Mucosa of stomach (tissue), 1 donor: Measurements from ENCODE around the gene EVA1C.

Source experiments
- H3K27me3 ChIP-seq: one replicate; pipeline ENCODE4 v1.7.0; 2013; ENCODE audit warnings: mild to moderate bottlenecking, low read length; ENCODE audit not compliant: control insufficient read depth, insufficient read depth
- H3K36me3 ChIP-seq: one replicate; pipeline ENCODE4 v1.7.0; 2013; ENCODE audit warnings: low read length; ENCODE audit not compliant: control insufficient read depth, insufficient read depth
- H3K4me1 ChIP-seq: one replicate; pipeline ENCODE4 v1.7.0; 2013; ENCODE audit warnings: mild to moderate bottlenecking, low read length; ENCODE audit not compliant: control insufficient read depth, insufficient read depth
- H3K4me3 ChIP-seq: one replicate; pipeline ENCODE4 v1.7.0; 2013; ENCODE audit warnings: low read length
- H3K9ac ChIP-seq: one replicate; pipeline ENCODE4 v1.7.0; 2013; ENCODE audit warnings: mild to moderate bottlenecking, low read length, moderate library complexity
- H3K9me3 ChIP-seq: one replicate; pipeline ENCODE4 v1.7.0; 2013; ENCODE audit warnings: mild to moderate bottlenecking, low read length, moderate library complexity; ENCODE audit not compliant: control insufficient read depth
- donor health status: Pancreatic carcinoma.

EVA1C gene

GRCh38 chr21:32475162-32475812 lies 62.8 kb downstream of the EVA1C start:
- Histone ChIP-seq H3K4me3 (no peak overlapping the region), H3K27me3 (no peaks in the 10 kb centered on the region), H3K9ac (no peak overlapping the region), H3K9me3 (no peaks in the 10 kb centered on the region), H3K36me3 (no peaks in the 10 kb centered on the region), H3K4me1 (peaks cover 7% of the 10 kb centered on the region)

- no peaks in the 10 kb centered on the region for H3K9me3 ChIP-seq
- H3K9ac ChIP-seq: no peak overlapping the region
- H3K36me3 ChIP-seq: no peaks in the 10 kb centered on the region
- no peaks in the 10 kb centered on the region for H3K27me3 ChIP-seq
- H3K4me1 ChIP-seq: peaks cover 7% of the 10 kb centered on the region
- no peak overlapping the region for H3K4me3 ChIP-seq
These were observed 64.3 kb downstream of the EVA1C start for GRCh38 chr21:32476661-32477423.

- no peak overlapping the region for H3K9ac ChIP-seq
- H3K9me3 ChIP-seq: no peaks in the 10 kb centered on the region
These were observed 64.9 kb downstream of the EVA1C start for GRCh38 chr21:32477424-32477745.

DNA sequence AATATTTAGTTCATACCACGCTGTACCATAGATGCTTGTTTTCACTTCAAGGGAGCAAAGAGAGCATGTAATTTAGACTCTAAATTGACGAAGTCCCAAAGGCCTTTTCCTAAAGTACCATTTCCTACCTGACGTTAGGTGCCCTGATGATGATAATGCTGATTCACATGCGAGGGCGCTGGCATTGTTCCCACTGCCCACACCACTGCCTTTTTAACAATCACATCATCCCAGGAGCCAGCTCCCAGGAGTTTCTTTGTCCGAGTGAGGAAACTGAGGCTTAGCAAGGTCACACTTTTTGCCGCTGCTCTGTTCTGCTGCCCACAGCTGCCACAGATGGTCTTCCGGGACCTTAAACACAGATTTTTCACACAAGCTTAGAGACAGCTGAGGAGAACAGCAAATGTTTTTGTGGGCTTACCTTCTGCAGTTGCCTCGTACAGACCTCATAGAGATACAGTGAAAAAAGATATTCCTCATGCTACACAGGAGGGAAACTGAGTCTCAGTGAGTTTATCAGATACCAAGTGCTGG lies 69.4 kb downstream of the EVA1C start:
- Histone ChIP-seq H3K9me3 (no peaks in the 10 kb centered on the region), H3K4me3 (no peak overlapping the region), H3K4me1 (peaks cover 12% of the 10 kb centered on the region), H3K27me3 (no peaks in the 10 kb centered on the region), H3K9ac (no peak overlapping the region), H3K36me3 (no peaks in the 10 kb centered on the region)

More at GRCh38 chr21:32477424-32477745, 64.9 kb downstream of the EVA1C start:
- H3K4me3 ChIP-seq: no peak overlapping the region
- peaks cover 7% of the 10 kb centered on the region for H3K4me1 ChIP-seq
- H3K36me3 ChIP-seq: no peaks in the 10 kb centered on the region
- no peaks in the 10 kb centered on the region for H3K27me3 ChIP-seq

GRCh38 chr21:32482565-32483292 lies 70.2 kb downstream of the EVA1C start:
- Histone ChIP-seq H3K4me1 (peaks cover 12% of the 10 kb centered on the region), H3K4me3 (no peak overlapping the region), H3K9me3 (no peaks in the 10 kb centered on the region), H3K27me3 (no peaks in the 10 kb centered on the region), H3K9ac (no peak overlapping the region), H3K36me3 (no peaks in the 10 kb centered on the region)

GRCh38 chr21:32483293-32483595 lies 70.7 kb downstream of the EVA1C start:
- H3K36me3 ChIP-seq: no peaks in the 10 kb centered on the region
- H3K4me3 ChIP-seq: no peak overlapping the region
- H3K9ac ChIP-seq: no peak overlapping the region
- H3K27me3 ChIP-seq: no peaks in the 10 kb centered on the region
- H3K4me1 ChIP-seq: peaks cover 12% of the 10 kb centered on the region
- no peaks in the 10 kb centered on the region for H3K9me3 ChIP-seq

DNA sequence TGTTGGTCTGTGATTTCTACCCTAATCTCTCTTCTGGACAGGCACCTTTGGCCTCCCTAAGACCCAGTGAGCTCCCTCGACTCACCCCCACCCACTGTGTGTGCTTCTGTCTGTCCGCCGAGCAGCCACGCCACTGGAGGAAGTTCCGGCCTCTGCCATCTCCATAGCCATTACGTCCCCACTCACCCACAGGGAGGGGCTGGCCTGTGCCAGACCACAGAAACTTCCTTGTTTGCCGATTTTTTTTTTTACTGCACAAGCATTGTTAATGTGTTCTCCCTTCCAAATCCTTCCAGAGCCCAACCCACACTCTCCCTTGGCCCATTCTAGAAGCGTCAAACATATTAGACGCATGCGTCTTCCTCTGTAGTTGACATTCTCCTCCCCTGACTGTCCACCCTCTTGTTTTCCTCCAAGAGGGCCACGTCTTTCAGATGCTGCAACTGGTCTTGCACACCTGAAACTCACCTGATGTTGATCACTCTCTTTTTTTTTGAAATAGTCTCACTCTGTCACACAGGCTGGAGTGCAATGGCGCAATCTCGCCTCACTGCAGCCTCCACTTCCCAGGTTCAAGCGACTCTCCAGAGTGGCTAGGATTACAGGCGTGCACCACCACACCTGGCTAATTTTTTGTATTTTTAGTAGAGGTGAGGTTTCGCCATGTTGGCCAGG lies 72.3 kb downstream of the EVA1C start:
- H3K36me3 ChIP-seq: no peaks in the 10 kb centered on the region
- no peaks in the 10 kb centered on the region for H3K9me3 ChIP-seq
- H3K4me3 ChIP-seq: no peak overlapping the region
- peaks cover 12% of the 10 kb centered on the region for H3K4me1 ChIP-seq
- no peaks in the 10 kb centered on the region for H3K27me3 ChIP-seq
- H3K9ac ChIP-seq: peak overlapping the region; percentile 29

DNA sequence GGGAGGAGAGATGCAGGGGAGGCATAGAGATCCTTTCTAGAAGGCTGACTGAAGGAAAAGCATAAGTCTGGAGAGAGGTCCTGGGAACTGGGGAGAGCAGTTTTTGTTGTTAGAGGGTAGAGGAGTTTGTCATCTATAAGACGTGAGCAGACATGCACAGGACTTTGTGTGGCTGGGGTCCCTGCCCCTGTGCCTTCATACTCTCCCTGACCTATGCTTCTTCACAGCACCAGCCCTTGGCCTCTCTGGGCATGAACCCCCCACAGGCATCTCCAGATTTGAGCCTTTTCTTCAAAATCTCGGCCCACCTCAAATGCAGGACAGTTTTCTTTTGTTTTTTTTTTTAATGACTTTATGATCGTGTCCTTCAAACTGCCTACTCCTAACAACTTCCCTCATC lies 79.9 kb downstream of the EVA1C start:
- Histone ChIP-seq H3K9ac (no peak overlapping the region), H3K4me3 (no peak overlapping the region), H3K9me3 (no peaks in the 10 kb centered on the region), H3K4me1 (peaks cover 3% of the 10 kb centered on the region), H3K36me3 (no peaks in the 10 kb centered on the region), H3K27me3 (no peaks in the 10 kb centered on the region)

DNA sequence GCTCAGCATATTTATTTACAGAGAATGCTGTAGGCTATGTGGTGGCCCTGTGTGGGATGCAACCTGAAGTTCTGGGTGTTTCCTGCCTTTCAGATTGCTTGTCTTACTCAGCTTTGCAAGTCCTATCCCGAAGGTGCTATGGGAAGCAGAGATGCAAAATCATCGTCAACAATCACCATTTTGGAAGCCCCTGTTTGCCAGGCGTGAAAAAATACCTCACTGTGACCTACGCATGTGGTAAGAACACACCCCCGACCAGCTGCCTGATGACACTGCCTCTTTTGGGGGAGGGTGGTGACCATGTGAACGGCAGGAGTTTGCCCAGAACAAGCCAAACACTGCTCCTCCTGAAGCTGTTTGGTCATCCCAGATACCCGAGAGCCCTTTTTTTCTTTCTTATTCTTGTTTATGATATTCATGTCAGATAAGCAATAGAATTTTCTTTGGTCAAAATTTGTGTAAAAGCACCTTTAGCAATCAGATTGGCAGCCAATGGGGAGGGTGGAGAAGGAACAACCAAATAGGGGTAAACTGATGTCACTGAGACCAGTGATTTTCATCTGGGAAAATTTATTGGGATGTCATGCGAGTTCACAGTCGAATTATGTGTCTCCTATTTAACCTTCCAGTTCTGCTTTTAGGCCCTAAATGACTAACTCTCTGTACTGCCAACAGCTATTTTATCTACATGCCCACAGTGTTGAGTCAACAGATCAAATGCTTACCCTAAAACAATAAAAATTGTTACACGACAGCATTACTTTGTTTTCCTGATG lies 82.6 kb downstream of the EVA1C start:
- no peaks in the 10 kb centered on the region for H3K36me3 ChIP-seq
- peaks cover 3% of the 10 kb centered on the region for H3K4me1 ChIP-seq
- H3K9me3 ChIP-seq: no peaks in the 10 kb centered on the region
- H3K27me3 ChIP-seq: no peaks in the 10 kb centered on the region
- H3K9ac ChIP-seq: no peak overlapping the region
- no peak overlapping the region for H3K4me3 ChIP-seq

- no peak overlapping the region for H3K9ac ChIP-seq
- H3K4me3 ChIP-seq: no peak overlapping the region
- H3K4me1 ChIP-seq: peaks cover 3% of the 10 kb centered on the region
- no peaks in the 10 kb centered on the region for H3K36me3 ChIP-seq
- H3K9me3 ChIP-seq: no peaks in the 10 kb centered on the region
- H3K27me3 ChIP-seq: no peaks in the 10 kb centered on the region
These were observed 84.1 kb downstream of the EVA1C start for GRCh38 chr21:32496568-32496967.

DNA sequence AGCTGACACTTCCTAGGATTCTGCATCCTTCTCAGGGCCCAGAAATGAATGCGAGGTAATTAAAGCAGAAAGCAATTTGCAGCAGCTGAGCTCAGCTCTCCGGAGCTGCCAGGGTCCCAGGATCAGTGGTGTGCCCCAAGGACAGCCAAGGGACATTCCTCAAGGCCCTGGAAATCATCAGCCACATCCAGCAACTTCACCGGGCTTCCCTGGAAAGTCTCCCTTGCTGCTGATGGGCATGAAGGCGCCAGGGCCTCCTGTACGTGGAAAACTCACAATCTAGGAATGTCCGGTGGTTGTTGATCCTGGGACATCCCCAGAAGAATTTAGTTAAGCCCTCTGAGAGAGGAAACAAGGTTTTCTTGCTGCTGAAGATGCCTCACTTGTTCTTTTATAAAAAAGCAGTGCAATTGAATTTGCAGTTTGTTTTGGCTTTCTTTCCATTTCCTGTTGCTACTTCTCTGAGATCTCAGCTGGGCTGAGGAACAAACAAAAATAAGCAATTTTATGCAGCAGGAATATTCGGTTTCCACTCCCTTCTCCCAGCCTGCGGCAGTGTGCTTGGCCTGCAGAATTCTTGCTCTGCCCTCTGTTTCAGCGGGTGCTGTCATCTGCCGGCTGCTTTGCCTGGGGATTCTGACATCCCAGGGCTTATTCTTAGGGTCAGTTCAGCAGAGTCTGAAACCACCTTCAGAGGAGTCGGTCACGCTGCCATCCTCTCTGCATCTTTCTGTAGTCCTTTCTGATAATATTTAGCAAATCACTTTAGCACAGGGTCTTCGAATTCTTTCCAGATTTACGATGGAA lies 86.9 kb downstream of the EVA1C start:
- H3K36me3 ChIP-seq: no peaks in the 10 kb centered on the region
- H3K9ac ChIP-seq: no peak overlapping the region
- no peaks in the 10 kb centered on the region for H3K27me3 ChIP-seq
- H3K4me1 ChIP-seq: no peaks in the 10 kb centered on the region
- H3K9me3 ChIP-seq: no peaks in the 10 kb centered on the region
- no peak overlapping the region for H3K4me3 ChIP-seq
